HuH-7.5 (cell line): Measurements from ENCODE around the gene ZNF284.

Source experiments
- DNase-seq: peaks from one replicate; pipeline ENCODE4 v3.0.0; 2011; ENCODE audit warnings: low spot score

ZNF284 gene

GRCh38 chr19:44071824-44072542, at the start of gene ZNF284:
TSS of gene ZNF284 (plus strand) at chr19:44072159. CDS start at chr19:44076390, 4,231 bp downstream.
- DNase-seq: peak; percentile 87

- no peak for DNase-seq
Measured at GRCh38 chr19:44024900-44025216, 47.1 kb upstream of the ZNF284 start.

GRCh38 chr19:44025217-44025936, 46.6 kb upstream of the ZNF284 start, which contains the start of gene ZNF222:
TSS of gene ZNF222 (plus strand) at chr19:44025379. CDS start at chr19:44025437, 58 bp downstream.
- DNase-seq: peak; percentile 20

DNA sequence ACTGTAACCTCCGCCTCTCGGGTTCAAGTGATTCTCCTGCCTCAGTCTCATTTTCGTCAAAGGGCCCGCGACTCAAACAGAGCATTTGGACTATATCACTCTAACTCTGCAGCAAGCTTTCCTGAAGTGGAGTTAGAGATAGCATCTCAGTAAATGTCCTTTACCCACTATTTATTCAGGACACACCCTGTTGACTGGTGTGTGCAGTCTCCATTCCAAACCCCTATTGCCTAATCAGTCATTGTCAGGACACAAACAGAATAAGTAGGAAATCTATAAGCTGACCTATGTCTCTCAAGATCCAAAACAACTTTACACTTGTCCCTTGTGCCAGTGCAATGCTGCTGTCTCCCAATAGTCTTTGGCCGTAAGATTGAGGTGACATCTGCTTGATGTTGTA, 45.3 kb upstream of the ZNF284 start:
- no peak for DNase-seq

DNA sequence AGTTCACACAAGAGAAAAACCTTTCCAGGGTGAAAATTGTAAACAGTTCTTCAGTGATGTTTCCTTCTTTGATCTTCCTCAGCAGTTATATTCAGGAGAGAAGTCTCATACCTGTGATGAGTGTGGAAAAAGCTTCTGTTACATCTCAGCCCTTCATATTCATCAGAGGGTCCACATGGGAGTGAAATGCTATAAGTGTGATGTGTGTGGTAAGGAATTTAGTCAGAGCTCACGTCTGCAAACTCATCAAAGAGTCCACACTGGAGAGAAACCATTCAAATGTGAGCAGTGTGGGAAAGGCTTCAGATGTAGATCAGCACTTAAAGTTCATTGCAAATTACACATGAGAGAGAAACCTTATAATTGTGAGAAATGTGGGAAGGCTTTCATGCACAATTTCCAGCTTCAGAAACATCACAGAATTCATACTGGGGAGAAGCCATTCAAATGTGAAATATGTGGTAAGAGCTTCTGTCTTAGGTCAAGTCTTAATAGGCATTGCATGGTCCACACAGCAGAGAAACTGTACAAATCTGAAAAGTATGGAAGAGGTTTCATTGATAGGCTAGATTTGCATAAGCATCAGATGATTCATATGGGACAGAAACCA, 39.9 kb upstream of the ZNF284 start:
- DNase-seq: no peak

- DNase-seq: no peak
Measured at GRCh38 chr19:44042147-44042546, 29.8 kb upstream of the ZNF284 start.

DNA sequence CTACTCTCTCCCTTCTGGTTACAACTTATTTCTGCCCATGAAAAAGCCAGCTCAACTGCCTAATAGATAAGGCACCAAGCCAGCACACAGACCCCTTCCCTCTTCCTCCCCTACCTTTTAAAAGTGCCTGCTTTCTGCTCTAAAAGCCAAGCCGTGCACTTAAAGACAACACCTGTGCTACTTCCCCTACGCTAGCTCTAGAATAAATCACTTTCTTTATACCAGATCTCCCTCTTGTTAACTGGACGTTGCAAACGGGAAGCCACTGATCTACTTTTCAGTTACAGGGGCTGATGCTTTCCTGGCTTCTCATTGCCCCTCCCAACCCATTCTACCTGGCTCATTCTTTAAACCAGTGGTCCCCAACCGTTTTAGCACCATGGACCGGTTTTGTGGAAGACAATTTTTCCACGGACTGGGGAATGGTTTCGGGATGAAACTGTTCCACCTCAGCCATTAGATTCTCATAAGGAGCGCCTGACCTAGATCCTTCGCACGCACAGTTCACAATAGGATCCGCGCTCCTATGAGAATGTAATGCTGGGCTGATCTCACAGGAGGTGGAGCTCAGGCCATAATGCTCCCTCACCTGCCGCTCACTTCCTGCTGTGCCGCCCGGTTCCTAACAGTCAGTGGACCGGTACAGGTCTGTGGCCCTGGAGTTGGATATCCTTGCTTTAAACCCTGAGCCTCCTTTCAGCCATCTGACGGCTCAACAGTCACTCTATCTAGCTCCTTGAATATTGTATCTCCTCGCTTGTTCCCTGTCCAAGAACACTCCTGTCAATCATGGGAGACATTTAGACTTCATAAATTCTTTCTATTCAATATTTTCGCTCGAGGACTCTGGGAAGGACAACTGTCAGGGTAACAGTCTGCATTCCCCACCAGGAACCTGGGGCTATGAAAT, 21.0 kb upstream of the ZNF284 start:
- DNase-seq: no peak

DNA sequence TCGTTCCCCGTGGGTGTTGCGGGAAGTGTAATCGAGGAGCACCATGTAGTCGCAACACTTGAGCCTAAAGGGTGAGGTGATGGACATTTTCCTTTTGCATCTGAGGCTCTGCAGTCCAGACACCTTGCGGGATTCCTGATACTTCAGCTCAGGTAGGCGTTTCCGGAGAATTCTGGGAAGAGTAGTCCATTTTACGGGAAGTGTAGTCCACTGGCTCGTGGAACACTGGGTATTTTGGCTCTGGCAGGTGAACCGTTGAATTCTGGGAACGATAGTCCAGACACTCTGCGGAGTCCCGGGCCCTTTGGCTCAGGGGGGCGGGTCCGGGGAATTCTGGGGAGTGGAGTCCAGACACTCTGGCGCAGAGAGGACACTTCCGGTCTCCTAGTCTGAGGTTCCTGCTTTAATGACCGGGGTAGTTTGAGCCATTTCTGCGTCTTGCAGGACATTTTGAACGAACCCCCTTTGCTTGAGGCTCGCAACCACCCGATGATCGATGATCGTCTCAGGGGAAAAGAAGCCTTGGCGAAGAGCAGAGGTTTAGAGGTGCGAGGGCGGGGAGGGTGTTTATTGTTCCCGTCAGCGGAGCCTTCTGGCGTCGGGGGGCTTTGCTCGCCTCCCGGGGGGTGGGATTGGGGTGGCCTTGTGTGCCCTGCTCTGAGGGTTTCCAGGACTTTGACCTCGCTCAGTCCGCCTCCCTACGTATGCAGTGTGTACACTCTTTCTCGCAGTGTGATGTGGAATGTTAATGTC, 20.1 kb upstream of the ZNF284 start, which contains the start of gene ZNF223:
Gene ZNF223 (plus strand): TSS at position 387 of the 753 bp plus-strand sequence. CDS start 3,141 bp downstream, outside the sequence.
- peak; percentile 86 for DNase-seq

DNA sequence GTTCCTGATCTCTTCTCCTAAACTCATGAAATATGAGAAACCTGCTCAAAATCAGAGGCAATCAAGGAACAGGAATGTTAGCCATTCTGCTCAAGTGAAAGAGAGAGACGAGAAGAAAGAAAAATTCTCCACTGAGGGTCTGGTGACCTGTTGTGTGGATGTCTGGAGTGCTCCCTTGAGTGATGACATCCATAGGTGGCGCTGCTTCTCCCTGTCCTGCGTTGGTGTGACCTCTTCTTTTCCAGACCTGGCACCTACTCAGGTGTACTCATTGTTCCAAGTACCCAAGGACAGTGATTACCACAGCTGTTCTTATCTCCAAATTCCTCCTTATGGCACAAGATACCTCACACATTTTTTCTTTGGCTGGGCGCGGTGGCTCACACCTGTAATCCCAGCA, 16.1 kb upstream of the ZNF284 start:
- no peak for DNase-seq

DNA sequence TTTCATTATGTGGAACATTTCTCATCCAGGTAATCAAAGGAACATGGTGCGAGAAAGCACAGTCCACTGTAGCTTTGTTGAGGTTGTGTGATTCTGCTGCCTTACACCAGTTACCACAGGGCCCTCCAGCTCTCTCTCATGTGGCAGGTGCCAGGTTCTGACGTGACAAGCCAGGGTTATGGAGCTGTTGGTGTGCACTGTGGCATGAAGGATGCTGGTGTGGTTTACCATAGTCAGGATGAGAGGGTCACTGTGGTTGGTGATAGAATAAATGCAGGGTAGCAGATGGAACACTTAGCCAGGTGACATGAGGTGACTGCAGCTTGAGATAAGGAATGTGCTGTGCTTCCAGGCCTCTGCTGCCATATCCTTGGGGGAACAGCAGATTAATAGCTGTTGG, 12.7 kb upstream of the ZNF284 start:
- no peak for DNase-seq

DNA sequence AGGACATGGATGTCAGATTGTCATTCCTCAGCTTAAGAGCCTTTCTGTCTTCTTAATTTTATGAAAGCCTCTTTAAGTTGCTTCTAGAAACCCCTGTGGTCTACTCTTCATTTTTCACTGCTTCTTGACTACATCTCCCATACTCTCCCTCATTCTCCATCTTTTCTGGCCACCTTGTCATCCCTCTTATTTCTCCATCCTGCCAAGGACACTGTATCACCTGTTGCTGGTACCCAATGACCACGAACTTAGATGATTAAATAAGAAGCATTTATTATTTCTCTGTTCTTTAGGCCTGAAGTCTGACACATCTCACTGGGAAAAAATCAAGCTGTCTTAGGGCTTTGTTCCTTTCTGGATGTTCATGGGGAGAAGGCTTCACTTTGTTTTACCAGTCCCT, 10.9 kb upstream of the ZNF284 start:
- no peak for DNase-seq

DNA sequence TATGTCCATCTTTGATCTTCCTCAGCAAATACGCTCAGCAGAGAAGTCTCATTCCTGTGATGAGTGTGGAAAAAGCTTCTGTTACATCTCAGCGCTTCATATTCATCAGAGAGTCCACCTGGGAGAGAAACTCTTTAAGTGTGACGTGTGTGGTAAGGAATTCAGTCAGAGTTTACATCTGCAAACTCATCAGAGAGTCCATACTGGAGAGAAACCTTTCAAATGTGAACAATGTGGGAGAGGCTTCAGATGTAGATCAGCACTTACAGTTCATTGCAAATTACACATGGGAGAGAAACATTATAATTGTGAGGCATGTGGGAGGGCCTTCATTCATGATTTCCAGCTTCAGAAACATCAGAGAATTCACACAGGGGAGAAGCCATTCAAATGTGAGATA, 5.7 kb upstream of the ZNF284 start:
- DNase-seq: no peak

DNA sequence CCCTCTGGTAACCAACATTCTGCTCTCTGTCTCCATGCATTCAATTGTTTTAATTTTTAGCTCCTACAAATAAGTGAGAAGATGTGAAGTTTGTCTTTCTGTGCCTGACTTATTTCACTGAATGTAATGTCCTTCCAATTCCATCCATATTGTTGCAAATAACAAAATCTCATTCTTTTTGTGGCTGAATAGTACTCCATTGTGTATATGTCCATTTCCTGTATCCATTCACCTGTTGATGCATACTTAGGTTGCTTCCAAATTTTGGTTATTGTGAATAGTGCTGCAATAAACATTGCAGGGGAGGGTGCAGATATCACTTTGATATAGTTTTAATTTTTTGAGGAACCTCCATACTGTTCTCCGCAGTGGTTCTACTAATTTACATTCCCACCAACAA, 2.5 kb upstream of the ZNF284 start:
- DNase-seq: no peak

GRCh38 chr19:44072543-44073401, 813 bp downstream of the ZNF284 start:
- peak; percentile 27 for DNase-seq

DNA sequence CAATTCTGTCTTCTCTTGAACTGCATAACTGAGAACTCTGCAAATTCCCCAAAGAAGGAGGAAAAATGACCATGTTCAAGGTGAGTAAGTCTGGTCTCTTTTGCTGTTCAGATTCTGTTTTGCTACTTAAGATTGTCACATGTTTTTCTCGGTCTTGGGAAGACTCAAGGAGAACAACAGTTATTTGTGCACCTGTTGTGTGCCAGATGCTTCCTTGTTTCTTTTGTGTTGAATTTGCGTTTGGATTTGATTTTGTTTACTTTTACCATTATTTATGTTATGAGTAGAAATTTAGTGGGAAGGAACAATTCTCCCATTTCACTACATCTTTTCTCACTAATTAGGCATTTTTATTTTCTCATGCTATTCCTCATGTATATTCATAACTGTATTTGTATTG, 4.4 kb downstream of the ZNF284 start:
- DNase-seq: no peak

- DNase-seq: no peak
Measured at GRCh38 chr19:44092108-44092507, 20.1 kb downstream of the ZNF284 start.

- DNase-seq: peak; percentile 82
Measured at GRCh38 chr19:44093931-44094765, 22.2 kb downstream of the ZNF284 start, which contains the start of gene ZNF224. TSS of gene ZNF224 (plus strand) at chr19:44094361. CDS start at chr19:44097874, 3,513 bp downstream.

DNA sequence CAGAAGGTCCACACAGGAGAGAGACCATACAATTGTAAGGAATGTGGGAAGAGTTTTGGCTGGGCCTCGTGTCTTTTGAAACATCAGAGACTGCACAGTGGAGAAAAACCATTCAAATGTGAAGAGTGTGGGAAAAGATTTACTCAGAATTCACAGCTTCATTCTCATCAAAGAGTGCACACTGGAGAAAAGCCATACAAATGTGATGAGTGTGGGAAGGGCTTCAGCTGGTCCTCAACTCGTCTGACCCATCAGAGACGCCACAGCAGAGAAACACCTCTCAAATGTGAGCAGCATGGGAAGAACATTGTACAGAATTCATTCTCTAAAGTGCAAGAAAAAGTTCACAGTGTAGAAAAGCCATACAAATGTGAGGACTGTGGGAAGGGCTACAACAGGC, 35.8 kb downstream of the ZNF284 start:
- no peak for DNase-seq

- no peak for DNase-seq
Measured at GRCh38 chr19:44109458-44109857, 37.5 kb downstream of the ZNF284 start.
